Activated T-cell treated with anti-CD3 and anti-CD28 coated beads for 48 hours (primary cell): ENCODE data around the gene RUBCN.
A peak's percentile ranks its signal among the peaks of the same experiment; 100 is the strongest.
"Not testable (repeated sequence)": the region's sequence is repeated elsewhere in the genome, so short reads cannot be mapped to it uniquely, and the experiment has no call there.

Source experiments
- DNase-seq: peaks from one replicate; pipeline ENCODE4 v3.0.0-alpha.2; 2020; ENCODE audit warnings: low read depth

The RUBCN gene

DNA sequence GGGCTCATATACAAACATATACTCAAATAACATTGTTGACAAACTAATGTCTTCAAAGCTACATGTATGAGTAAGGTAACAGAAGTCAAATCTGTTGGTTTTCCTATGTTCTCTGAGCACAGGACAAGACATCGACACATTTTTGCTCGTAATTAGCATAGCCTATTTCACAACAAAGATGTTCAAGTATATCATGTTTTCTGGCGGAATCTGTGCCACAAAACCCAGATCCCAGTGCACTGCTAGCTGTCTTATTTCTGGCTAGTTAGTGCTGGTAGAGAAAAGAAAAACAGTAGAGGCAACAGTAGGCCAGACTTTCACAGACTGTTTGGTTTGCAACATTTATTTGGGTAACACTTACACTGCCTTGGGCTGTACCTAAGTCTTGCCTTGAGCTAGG lies 51.2 kb downstream of the RUBCN start:
- no peak for DNase-seq

DNA sequence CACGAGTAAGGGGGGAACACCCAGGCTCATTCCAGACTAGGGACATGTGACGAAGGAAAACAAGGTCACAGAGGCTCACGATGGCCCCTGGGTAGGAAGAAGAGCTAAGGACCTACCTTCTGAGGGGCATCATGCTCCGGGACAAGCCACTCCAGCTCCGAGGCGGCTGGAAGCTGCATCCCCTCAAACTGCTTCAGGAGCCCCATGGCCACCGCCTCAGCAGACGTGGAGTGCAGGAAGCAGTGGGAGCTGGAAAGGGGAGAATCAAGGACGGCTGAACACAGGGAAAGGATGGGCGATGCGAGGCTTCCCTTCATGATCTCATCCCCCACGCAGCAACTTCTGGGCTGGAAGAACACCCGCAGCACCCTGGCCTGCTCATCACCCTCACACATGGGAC lies 53.5 kb downstream of the RUBCN start:
- DNase-seq: no peak

GRCh38 chr3:197682713-197683112 lies 54.0 kb downstream of the RUBCN start:
- DNase-seq: no peak

- no peak for DNase-seq
Measured at GRCh38 chr3:197680955-197681521, 55.7 kb downstream of the RUBCN start.

- DNase-seq: no peak
Measured at GRCh38 chr3:197675951-197676350, 60.8 kb downstream of the RUBCN start.

DNA sequence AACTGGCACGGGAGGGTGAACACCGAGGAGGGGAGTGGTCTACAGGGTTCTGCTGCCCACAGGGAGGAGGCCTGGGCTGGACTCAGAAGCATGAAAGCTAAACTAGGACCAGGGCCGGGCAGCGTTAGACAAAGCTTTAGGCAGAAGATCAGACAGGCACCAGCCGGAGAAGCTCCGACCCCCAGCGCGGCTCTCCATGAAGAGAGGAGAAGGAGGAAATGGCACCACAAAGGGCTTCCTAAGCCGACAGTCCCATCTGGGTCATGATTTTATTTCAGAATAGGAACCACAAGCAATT lies 61.2 kb downstream of the RUBCN start:
- no peak for DNase-seq

DNA sequence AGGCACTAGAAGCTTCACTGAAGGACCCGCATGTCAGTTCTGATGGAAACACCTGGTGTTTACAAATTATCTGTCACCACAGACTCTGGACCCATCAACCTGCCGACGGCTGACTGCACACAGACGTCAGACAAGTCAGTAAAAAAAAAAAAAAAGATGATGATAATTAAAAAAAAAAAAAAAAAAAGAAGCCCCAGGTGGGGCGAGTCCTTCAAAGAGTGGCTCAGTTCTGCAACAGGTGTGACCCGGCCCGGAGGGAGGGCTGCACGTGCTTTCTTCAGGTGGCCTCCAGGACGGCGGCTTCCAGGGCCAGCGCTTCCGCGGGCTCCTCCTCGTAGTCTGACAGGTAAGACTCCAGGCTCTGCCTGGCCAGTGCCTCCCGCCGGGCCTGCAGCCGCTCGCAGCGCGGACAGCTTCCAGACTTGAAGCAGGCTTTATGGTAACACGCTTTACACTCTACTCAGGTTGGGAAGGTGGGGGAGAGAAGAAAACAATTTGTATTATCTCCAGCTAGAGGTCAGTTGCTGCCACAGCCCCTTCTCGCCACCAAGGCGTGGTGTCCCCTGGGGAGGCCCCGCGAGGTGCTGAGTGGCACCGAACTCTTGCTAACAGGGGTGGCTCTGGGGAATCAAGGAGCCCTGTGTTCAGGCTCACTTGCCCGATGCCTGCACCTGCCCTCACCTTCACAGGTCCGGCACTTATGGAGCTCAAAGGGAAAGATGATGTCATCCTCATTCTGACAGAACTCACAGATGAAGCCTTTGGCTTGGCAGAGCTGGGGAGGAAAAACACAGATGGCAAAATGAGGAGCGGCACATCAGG lies 61.8 kb downstream of the RUBCN start:
- no peak for DNase-seq

- DNase-seq: no peak
Measured at GRCh38 chr3:197673170-197673569, 63.5 kb downstream of the RUBCN start.

DNA sequence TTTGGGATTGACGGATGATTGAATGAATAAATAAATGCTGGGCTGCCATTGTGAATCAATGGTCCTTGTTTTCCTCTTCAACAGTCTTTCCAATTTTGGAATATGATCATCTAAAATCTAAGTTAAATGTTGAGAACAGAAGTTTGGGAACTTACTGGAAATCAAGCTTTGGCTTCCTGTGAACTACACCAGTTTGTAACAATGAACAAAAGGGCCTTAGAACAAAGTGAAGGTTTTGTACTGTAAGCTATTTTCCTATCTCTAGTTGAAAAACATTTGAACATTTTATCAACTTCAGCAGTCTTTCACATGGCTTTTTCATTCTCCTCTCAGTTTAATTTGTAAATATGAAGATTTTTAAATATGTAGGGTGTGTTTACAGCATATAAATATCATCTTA lies 66.3 kb downstream of the RUBCN start:
- no peak for DNase-seq

- DNase-seq: no peak
Measured at GRCh38 chr3:197667968-197668367, 68.7 kb downstream of the RUBCN start.

DNA sequence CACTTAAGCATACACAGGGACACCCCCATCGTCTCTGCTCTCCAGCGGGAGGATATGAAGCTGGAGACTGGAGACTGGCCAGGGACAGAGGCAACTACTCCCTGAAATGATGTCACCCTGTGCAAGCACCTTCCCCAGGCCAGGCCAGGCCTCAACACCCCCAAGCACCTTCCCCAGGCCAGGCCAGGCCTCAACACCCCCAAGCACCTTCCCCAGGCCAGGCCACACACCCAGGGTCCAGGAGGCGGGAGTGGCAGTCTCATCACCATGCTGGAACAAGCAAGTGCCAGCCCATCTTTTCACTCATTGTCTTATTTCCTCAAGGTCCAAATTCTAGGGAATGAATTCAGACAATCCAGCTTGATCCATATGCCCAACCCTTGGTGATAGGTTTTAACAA lies 69.4 kb downstream of the RUBCN start:
- not testable (repeated sequence) for DNase-seq

- DNase-seq: not testable (repeated sequence)
Measured at GRCh38 chr3:197666221-197666842, 70.4 kb downstream of the RUBCN start.

DNA sequence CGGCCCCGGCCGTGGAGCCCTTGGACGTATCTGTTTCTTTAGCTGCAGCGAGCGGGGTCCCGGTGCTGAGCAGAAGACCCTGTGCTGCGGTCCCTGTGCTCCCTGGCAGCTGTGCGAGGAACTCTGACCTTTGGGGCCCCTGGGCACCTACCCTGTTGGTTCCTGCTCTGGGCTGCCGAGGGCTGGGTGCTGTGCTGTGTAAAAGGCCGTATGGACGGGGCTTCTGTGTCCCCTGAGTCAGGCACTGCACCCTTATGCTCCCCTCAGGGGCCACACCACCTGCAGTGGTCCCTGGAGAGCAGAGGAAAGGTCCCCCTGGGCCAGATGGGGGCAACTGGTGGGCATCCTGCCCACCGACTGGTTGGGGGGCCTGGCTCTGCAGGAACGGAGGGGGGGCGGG lies 71.2 kb downstream of the RUBCN start:
- DNase-seq: not testable (repeated sequence)

DNA sequence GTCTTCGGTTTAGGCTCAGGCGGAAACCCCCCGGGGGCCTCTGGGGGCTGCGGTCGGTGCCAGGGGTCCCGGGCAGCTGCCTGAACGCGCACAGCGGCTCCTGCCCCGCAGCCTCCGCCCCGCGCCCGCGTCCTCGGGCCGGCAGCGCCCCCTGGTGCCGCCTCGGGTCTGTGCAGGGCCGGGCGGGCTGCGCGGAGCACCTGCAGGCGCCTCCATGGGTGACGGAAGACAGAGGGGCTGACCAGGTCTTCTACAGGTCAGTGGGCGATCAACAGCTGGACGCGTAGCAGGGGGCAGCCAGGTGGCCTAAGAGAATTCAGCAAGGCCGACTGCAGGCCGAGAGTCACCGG lies 71.6 kb downstream of the RUBCN start:
- not testable (repeated sequence) for DNase-seq

DNA sequence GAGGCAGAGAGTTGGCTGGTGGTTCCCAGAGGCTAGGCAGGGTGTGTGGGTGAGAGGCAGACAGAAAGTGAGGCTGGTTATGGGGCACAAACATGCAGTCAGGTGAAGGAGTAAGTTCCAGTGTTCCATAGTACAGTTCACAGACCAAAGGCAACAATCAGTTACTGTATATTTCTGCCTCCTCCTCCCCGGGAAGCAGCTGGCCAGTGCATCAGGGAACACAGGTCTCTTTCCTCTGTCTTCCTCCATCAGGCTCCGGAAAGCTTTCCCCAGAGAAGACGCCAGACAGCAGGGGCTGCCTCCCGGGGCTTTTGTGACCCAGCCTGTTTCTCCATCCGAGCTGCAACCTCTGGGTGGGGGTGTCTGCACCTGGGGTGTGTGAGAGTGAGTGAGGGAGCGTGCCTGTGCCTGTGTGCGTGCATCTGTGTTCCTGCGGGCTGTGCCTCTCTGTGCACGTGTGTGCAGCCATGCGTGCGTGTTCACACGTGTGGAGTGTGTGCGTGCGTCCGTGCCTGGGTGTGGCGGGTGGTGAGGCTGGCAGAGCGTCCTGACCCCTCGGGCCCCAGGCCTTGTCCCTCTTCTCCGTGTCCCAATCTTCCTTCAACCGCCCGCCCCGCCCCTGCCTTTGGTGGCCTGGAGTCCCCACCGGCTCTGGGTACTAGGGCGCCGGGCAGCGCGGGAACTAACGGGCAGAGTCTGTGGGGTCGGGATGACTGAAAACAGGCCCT lies 72.1 kb downstream of the RUBCN start:
- DNase-seq: peak; percentile 34

- DNase-seq: not testable (repeated sequence)
Measured at GRCh38 chr3:197663367-197664140, 73.2 kb downstream of the RUBCN start.

GRCh38 chr3:197662352-197662751 lies 74.4 kb downstream of the RUBCN start:
- DNase-seq: not testable (repeated sequence)

GRCh38 chr3:197661874-197662273 lies 74.8 kb downstream of the RUBCN start:
- DNase-seq: not testable (repeated sequence)

DNA sequence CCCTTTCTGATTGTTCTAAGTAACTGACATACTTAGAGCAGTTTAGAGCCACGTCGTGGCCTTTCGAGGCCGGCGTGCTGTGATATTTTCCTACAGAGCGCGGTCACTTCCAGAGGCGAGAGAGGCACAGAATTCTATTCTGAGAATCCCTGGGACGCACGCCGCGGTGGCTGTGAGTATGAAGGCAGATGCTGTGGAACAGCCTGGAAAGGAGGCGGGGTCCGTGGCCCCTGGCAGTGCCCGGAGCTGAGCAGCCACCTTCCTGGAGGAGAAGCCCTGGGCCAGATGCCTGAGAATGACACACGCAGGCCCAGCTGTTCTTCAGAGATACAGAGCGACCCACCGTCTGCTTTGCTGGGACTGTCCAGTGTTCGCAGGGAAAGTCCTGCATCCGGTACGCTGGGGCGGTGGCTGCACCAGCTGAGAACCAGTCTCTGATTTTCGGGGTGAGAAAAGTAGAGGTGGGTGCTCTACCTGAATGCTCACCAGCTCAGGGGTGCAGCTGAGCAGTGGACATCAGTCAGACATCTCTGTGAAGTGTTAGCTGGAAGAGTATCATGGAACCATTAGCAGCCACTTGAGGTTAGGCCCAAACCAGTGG lies 75.4 kb downstream of the RUBCN start:
- not testable (repeated sequence) for DNase-seq

DNA sequence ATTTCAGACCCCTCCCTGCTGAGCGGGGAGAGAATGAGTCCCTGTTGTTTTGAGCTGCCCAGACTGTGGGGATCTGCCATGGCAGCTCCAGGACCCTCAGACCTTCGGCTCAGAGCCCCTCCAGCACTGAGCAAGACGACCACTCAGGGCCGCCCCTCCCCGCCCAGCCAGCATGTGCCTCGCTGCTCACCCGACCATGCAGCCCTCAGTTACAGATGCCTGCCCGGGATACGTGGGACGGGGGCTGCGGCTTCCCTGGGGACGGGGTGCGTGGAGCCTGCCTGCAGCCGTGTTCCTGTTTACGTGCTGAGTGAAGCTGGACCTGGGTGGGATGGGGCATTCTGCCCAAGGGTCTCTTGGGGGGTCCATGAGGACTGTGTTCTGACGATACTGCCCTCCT lies 77.0 kb downstream of the RUBCN start:
- not testable (repeated sequence) for DNase-seq

DNA sequence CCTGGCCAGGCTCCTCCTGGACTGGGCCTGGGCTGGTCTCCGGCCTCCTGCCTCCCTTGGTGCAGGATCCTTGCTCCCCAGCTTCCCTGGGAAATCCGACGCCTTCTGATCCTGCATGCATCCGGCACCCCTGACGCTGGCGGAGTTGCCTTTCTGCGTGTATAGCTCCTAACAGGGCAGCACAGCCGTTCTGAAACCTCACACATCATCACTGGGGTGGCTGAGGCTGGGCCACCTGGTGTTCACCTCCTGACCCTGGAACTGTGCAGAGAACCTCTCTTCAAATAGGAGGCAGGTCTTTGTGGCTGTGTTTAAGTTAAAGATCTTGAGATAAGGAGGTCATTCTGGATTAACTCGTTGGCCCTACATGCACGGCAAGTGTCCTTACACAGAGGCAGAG lies 77.6 kb downstream of the RUBCN start:
- DNase-seq: not testable (repeated sequence)

DNA sequence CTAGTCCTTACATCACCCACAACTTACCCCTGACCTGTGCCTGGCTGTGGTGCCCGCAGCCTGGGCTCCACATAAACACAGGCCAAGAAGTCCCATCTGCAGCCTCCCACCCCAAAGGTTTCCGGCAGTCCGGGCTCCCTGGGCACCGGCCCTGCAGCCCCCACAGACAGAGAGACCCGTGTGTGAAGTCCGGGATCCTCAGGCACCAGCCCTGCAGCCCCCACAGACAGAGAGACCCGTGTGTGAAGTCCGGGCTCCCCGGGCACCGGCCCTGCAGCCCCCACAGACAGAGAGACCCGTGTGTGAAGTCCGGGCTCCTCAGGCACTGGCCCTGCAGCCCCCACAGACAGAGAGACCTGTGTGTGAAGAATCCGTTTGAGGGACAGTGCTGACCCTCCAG lies 78.0 kb downstream of the RUBCN start:
- not testable (repeated sequence) for DNase-seq
